GM18507 (cell line): ENCODE data around the gene ME3.

Source experiments
- DNase-seq: peaks from one replicate; pipeline ENCODE4 v3.0.0; 2011; ENCODE audit warnings: low read depth; ENCODE audit not compliant: insufficient read length; ENCODE audit errors: extremely low spot score
- FAIRE-seq: peaks from 2 replicates; lab custom pipeline; 2011; peaks lifted over from hg19 to GRCh38; lab: Jason Lieb, UNC

ME3 gene

GRCh38 chr11:86593833-86594232 is 78.6 kb downstream of the ME3 start:
- DNase-seq, result no peak

GRCh38 chr11:86592659-86593451 is 79.6 kb downstream of the ME3 start:
- FAIRE-seq, result peak; percentile 95
- peak; percentile 61 for DNase-seq

More at GRCh38 chr11:86593833-86594232, 78.6 kb downstream of the ME3 start:
- FAIRE-seq, result no peak

GRCh38 chr11:86592047-86592591 is 80.3 kb downstream of the ME3 start:
- FAIRE-seq, result no peak
- DNase-seq, result no peak

GRCh38 chr11:86591631-86592030 is 80.8 kb downstream of the ME3 start:
- DNase-seq (no peak), FAIRE-seq (no peak)

DNA sequence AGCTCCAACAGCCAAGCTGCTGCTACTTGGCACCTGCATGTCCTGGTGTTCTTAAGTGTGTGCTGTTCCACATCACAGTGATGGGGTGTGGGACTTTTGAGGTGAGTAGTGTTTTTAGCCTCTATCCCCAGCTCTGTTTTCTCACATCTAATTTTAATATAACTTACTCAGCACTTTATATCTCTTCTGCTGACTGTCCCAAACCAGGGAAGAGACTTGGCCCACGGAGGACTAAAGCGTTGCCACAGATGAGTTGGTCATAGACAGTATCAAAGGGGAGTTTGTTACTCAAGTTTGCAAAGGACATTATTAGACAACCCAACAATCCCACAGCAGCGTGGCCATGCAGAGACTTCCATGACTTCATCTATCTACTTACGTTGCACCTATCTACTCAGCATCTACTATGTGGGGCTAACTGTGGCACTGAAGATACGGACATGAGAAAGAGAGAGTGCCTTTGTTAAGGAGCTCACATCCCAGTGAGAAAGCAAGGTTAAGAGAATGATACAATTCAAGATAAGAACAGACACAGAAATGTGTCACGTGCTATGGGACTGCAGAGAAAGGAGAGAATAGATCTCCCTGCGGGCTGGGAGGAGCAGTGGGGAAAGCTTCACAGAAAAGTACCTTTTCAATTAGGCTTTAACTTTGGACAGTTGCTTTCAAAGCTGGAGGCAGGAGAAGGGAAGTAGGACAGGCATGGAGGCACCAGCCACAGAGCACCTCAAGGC is 82.4 kb downstream of the ME3 start:
- DNase-seq, result no peak
- FAIRE-seq, result no peak

DNA sequence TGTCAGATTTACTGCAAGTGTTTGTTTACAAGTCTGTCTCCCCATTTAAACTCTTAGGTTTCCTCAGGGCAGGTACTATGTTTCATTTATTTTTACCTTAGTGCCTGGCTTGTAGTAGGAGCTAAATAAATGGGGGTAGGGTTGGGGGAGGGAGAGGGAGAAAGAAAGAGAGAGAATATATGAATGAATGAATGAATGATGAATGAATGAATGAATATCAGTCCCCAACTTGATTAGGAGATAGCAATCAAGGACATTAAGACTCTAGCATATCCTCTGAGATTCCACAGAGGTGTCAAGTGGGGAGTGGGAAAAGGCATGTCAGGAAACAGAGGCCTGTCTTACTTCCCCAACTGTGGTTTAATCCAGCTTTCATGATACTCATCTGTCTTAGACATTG is 83.2 kb downstream of the ME3 start:
- FAIRE-seq, result no peak
- no peak for DNase-seq

GRCh38 chr11:86588566-86589090 is 83.8 kb downstream of the ME3 start:
- FAIRE-seq (no peak), DNase-seq (no peak)

DNA sequence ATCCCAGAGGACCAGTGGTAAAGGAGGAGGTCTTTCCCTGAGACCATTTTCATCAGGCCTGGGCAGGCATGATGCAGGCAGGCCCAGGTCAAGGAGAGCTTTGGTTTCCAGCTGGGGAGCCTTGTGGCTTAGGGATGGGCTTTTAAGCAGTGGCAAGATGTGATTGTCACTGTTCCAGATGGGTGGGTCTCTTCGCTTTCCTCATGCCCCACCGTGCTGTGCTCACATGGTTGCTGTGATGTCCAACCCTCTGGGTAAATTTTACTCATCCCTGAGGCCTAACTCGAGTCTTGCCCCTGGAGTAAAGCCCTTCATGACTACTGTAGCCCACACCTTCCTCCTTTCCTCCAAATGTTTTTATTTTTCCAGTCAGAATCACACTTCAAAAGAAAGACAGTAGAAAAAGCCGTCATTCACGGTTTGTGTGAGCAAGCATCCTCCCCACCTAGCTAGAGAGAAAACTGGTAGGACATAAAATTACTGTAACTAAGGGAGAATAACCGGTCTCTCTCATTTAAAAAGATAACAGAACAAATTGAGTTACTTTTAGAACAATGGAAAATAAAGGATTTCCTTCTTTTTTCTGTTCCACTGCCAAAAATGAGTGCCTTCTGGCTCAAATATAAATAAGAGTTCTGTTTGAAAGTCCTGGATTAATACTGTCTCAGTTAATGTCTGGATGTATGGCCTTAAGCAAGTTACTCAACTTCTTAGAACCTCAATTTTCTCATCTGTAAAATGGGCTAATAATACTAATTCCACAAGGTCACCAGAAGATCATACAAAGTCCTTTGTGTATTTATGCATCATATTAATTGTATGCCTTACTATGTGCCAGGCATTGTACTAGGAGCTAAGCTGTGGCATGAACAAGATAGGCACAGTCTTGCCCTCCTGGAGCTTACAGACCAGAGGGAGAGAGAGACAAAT is 84.9 kb downstream of the ME3 start:
- DNase-seq, result no peak
- FAIRE-seq, result no peak

GRCh38 chr11:86586307-86586706 is 86.1 kb downstream of the ME3 start:
- FAIRE-seq (no peak), DNase-seq (no peak)

DNA sequence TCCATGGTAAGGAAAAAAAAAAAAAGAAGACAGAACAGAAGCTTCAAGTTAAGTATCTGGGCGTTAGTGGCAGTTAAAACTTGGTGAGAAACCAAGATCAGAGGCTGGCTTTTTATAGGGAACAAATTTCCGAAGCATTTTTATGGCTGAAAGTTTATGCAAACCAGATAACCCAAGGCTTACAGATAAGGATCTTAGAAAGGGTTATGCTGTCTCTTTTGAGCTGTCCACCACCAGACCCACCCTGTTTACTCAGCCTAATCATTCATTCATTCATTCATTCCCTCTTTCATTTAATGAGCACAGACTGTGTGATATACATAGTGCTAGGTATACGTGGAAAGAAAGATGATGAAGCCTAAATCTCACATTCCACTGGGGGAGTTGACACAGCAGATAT is 89.5 kb downstream of the ME3 start:
- DNase-seq (no peak), FAIRE-seq (no peak)

- no peak for DNase-seq
- no peak for FAIRE-seq
These were observed 91.9 kb downstream of the ME3 start for GRCh38 chr11:86580535-86580934.

- DNase-seq (no peak), FAIRE-seq (no peak)
These were observed 93.0 kb downstream of the ME3 start for GRCh38 chr11:86579406-86579731.

GRCh38 chr11:86578727-86579405 is 93.5 kb downstream of the ME3 start:
- FAIRE-seq (no peak), DNase-seq (no peak)

DNA sequence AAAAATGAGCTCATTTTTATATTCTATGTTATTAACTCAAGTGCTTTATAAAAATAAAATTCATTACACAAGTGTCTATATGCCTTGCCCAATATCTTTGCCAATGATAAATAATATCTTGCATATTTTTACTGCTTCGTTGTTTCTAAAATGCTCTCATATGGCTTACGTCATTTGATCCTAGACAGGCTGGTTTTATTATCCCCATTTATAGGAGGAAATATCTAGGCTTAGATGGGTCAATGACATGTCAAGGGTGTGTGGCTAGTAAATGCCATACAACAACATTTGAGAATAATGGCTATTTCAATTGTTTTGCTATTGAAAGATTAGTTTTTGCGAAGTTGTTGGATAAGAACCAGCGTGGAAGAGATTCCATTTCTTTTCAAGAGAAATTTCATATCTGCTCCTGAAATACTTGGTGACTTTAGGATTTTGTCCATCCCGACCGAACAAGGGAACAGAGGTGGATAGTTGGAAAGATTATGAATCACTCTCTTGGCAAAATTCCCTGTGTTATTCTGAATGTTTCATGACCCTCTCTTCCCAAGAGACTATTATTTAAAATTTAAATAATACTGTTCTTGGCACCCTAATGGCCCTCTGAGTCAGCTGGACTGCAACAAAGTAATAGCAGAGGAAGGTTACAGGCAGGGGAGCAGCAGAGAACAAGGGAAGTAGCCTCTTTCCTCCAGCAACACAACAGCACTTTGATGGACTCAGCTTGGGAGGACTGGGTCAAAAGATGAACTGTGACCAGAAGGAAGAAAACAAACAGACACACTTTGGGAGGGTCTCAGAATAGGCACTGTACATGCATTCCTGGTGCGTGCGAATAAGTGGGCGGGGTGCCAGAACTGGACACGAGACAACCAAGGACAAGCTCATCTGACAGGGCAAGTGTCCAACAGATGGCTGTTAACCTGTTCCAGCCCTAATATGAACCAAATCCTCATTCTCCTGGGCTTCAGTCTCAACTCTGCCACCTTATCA is 94.5 kb downstream of the ME3 start:
- no peak for DNase-seq
- FAIRE-seq, result no peak

DNA sequence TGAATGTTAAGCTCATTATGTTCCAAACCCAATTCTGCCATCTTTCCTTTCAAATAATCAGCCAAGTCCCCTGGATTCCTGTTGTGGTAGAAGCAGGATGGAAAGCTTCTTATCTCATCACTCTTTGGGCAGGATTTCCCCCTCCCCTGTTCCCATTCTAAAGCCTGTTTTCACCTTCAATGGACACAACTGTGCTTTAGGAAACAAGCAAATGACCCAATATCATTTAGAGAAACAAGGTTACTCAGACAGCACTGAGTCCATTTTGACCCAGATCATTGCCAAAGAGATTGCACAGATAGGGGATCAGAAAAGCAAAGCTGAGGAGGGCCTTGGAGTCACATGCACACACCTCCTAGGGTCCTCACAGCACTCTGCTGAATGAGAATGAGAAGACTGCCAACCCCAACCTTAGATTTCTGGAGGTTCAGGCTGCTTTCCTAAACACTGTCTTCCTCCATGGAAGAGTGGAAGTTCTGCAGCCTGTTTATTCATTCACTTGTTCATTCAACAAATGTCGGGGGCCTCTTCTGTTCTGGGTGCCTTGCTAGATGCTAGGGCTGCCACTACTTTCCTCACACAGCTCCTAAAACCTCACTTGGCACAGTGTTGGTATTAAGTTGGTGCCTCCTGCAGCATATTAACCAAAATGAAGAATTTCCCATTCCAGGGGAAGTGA is 95.3 kb downstream of the ME3 start:
- FAIRE-seq, result no peak

GRCh38 chr11:86575927-86576326 is 96.5 kb downstream of the ME3 start:
- FAIRE-seq, result no peak
- DNase-seq, result no peak

More for the DNA sequence above, 95.3 kb downstream of the ME3 start:
- DNase-seq, result no peak

DNA sequence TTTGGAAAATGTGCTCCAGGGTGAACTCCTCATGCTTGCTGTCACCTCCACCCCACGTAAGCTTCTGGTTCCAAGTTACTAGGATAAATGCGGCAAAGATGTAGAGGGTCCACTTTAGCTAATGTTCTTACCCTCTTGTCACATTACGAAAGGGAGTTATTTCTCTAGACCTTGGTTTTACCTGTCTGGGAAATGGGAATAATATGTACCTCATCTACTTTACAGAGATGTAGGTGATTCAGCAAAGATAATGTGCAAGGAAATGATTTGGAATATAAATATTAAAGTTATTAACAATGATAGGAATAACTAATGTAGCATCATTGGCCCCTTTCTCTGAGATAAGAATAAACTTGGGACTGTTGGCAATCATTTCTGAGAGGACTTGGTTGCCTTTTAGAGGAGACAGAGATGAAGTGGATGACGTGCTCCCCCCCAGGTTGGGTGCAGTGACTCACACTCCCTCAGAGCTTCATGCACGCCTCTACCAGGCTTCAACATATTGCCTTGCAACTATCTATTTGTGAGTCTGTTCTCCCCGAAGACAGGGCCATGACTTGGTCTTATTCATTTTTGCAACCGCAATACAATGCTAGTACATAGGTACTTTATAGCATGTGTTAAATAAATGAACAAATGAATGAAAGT is 97.1 kb downstream of the ME3 start:
- no peak for FAIRE-seq

More for the DNA sequence above, 97.1 kb downstream of the ME3 start:
- no peak for DNase-seq
